Astrocyte of the hippocampus (primary cell): ENCODE data around the gene MUC4.

Source experiments
- DNase-seq: peaks from one replicate; pipeline ENCODE4 v3.0.0; 2011; ENCODE audit warnings: low read depth, low spot score

The MUC4 gene, protein sequence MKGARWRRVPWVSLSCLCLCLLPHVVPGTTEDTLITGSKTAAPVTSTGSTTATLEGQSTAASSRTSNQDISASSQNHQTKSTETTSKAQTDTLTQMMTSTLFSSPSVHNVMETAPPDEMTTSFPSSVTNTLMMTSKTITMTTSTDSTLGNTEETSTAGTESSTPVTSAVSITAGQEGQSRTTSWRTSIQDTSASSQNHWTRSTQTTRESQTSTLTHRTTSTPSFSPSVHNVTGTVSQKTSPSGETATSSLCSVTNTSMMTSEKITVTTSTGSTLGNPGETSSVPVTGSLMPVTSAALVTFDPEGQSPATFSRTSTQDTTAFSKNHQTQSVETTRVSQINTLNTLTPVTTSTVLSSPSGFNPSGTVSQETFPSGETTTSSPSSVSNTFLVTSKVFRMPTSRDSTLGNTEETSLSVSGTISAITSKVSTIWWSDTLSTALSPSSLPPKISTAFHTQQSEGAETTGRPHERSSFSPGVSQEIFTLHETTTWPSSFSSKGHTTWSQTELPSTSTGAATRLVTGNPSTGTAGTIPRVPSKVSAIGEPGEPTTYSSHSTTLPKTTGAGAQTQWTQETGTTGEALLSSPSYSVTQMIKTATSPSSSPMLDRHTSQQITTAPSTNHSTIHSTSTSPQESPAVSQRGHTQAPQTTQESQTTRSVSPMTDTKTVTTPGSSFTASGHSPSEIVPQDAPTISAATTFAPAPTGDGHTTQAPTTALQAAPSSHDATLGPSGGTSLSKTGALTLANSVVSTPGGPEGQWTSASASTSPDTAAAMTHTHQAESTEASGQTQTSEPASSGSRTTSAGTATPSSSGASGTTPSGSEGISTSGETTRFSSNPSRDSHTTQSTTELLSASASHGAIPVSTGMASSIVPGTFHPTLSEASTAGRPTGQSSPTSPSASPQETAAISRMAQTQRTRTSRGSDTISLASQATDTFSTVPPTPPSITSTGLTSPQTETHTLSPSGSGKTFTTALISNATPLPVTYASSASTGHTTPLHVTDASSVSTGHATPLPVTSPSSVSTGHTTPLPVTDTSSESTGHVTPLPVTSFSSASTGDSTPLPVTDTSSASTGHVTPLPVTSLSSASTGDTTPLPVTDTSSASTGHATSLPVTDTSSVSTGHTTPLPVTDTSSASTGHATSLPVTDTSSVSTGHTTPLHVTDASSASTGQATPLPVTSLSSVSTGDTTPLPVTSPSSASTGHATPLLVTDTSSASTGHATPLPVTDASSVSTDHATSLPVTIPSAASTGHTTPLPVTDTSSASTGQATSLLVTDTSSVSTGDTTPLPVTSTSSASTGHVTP (N-terminal part only)

DNA sequence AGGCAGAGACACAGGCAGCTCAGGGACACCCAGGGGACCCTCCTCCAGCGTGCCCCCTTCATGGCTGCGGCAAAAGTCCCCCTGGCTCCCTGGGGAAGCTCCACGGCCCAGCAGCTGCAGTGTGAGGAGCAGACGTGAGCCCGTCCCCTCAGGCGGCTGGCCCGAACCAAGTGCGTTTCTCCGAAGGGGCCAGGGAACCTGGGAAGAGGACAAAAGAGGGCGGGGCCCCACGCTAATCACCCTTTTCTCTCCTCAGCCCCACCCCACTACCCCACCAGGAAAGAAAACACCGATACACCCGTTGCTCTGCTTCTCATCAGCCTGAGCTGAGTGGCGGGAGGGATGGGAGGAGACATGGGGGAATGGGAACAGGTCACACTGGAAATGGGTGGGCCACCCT, at the start of gene MUC4:
Gene MUC4 (minus strand): TSS at position 174 of the 400 bp plus-strand sequence. CDS start 112 bp downstream, at position 62.
- DNase-seq = no peak

DNA sequence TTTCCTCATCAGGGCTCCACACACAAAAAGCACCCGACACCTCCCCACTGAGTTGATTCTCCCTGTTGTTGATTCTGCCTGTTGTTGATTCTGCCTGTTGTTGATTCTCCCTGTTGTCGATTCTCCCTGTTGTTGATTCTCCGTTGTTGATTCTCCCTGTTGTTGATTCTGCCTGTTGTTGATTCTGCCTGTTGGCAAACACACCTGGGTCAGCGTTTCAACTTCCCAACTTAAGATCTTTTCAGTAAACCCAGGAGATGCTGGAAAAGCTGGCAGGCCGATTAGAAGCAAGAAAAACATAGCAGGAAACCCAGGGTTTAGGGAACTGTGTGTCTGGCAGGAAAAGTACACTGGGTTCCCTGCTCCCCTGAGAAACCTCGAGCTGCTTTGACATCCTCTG, 48.7 kb upstream of the MUC4 start:
- DNase-seq = no peak

DNA sequence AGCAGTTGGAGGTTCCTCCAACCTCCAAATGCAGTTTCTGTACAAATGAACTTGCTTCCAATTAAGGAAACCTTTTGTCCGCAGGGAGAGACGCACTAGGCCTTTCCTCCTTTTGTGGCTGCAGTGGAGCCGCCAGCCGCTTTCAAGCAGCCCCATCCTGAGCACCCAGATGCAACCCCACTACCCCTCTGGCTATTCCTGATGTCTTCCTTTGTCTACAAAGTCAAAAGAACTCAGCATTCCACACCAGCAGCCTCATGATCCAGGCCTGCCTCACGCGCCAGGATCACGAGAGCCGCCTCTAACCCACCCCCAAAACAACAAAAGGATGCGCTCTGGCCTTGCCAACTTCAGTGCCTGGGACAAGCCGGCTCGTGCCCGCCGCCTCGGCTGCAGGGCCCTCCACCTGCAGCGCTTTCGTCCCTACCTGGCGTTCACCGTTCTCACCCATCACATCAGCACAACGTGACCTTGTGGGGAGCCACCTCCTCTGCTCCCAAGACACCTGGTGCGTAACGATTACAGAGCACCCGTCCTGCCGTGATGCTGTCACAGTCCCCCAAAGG, 48.2 kb upstream of the MUC4 start:
- DNase-seq = no peak

DNA sequence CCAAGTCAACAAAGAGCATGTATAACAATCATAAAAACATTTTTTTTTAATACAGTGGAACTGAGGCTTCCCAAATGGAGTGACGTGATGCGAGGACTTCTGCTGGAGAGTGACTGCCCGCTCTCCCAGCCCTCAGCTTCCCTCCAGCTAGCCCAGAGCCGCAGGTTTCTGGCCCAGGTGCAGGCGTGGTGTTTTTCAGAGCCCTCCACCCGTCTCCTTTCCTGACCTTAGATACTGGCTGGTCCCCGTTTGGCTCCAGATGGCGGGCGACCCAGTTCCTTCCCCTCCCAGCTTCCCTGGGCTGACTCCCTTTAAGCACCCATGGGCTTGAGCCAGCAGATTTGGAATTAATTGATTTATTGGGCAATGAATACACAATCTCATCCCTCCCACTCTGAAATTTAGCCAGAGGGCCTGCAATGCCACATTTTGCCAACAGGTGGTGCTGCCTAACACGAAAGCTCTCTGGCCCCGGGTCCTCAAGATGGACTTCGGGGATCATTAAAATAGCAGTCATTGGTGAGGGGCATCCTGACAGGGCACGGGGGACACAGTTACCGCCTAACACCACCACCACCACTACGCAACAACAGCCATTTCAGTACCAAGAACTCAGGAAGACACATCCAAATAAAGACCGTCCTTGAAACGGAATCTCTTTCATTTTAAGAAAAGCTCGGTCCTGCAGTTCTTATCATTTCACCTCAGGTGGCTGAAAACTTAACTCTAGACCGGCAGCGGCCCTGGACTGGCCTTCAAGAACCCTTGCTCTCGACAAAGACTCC, 47.5 kb upstream of the MUC4 start:
- peak; percentile 79 for DNase-seq

DNA sequence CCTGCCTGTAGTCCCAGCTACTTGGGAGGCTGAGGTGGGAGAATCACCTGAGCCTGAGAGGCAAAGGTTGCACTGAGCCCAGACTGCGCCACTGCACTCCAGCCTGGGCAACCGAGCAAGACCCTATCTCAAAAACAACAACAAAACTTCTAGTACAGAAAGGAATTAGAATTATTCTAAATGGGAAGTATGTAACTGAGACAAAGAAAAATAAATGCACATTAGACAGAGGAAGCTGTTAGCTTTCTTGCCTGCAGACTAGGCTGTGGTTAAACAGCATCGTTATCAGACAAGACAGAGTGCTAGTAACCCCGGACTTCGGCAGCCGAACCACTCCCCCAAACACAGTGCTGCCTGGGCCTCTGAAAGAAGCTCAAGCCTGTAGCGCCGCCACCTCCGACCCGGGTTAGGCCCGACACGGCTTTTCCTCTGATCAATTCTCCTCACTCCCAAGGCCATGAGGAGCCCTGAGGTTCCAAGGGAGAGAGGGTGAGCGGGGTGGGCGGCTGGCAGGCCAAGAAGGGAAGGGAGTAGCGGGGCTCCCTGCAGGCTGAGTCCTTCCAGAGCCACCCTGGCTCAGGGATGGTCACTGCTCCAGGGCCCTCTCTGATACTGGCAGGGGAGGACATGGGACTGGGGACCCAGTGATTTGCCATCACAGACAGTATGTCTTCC, 44.8 kb upstream of the MUC4 start:
- DNase-seq = no peak

DNA sequence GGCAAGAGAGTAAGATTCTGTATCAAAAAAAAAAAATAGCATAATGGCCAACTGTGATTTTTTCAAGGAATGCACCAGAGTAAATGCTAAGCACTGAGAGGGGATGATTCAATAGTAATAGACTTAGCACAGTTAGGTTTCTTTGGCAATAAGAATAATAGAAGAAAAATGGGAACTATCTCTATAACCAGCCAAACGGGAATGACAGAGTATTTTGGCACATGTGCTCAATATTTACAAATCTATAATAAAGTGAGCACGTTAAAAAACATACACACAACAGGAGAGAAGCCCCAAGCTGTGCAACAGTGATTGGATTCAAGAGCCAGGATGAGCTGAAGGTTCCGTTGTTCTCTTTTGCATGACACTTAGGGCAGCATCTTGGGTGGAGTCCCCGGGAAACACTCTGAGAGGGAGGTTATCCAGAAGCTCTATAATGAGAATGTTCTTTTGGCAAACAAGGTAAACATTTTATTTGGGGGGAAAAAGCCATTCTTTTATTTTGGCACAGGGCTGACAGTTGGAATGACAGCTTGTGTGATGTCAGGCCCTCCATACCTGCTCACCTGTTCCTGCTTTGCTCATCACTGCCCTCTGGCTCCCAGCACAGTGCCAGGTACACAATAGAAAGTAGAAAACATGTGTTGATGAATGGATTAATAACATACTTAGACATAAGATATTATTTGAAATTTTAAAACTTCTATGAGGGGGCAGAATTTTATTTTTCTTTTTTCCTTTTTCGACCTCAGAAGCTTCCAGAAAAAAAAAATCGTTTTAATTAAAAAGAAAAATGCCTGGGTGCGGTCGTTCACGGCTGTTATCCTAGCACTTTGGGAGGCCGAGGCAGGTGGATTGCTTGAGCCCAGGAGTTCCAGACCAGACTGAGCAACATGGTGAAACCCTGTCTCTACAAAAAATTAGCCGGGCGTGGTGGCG, 44.0 kb upstream of the MUC4 start:
- no peak for DNase-seq

DNA sequence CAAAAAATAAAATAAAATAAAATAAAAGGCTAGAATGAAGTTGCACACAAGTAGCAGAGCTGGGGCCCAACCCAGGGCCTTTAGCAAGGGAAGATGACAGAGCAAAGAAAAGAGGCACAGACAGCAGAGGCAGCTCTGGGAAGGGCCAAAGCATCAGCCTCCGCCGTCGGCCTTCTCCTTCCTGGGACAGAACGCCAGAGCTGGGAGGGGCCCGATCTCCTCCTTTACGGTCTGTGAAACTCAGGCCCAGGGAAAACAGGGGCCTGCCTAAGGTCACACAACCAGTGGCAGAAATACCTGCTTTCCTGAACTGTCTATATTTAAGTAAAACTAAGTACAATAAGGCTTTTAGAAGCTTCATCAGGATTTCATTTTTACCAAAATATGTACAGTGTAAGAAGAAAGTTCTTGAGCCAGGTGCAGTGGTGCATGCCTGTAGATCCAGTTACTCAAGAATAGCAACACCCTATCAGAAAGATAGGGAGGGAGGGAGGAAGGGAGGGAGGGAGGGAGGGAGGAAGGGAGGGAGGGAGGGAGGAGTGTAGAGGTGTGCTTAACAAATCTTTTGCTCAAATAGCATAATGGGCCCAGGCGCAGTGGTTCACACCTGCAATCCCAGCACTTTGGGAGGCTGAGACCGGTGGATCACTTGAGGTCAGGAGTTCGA, 43.0 kb upstream of the MUC4 start:
- no peak for DNase-seq

DNA sequence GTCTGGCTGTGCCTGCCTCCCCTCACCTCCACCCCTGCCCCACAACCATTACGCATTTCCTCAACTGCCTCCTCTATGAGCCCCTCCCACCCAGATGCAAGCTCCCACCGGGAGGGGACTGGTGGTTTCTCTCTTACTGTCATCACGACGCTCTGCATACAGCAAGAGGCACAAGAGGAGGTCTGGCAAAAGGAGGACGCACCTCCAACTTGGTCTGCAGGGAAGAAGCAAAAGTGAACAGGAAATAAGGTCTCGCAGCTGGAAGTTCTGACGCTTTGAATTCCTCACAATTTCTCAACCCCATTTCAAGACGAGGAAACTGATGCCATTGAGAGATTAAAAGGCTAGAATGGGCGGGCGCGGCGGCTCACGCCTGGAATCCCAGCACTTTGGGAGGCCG, 42.3 kb upstream of the MUC4 start:
- no peak for DNase-seq

DNA sequence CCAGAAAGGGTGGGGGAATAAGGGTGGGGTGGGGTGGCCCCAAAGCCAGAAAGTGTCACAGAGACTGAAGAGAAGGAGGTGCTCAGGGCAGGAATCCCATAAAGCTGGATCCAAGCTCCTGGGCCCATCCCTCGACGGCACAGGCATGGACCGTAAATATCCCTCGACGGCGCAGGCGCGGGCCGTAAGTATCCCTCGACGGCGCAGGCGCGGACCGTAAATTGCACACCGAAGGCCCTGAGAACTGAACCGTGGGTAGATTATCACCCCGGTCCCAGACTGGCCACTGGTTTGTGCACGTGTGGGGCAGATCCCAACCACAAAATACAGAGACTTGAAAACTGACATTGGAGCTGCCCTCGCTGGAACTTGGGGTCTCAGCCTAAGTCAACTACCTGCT, 41.3 kb upstream of the MUC4 start:
- no peak for DNase-seq

DNA sequence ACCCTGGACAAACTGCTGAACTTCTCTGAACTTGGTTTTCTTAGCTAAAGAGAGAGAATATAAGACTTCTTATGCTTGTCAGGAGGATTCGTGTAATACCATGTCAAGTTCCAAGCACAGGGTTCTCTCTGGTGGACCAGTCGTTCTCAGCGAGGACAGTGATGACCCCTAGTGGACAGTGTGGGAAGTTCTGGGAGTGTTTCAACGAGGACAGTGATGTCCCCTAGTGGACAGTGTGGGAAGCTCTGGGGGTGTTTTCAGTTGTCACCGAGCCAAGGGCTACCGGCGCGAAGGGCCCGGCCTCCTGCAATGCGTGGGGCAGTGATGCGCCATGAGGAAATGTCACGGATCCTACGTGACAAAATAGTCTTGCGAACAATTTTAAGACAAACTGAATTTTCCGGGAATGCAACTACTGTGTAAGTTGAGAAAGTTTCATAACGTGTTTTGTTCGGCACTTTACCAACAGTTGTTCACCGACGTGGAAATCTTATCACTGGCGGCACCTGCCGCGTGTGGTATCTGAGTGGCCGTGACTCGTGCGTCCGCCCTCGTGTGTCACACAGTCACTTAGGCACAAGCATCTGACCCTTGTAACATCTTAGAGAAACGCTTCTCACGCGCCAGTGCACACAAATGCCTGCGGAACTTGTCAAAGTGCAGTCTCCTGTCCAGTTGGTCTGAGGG, 39.3 kb upstream of the MUC4 start:
- DNase-seq = peak; percentile 95

DNA sequence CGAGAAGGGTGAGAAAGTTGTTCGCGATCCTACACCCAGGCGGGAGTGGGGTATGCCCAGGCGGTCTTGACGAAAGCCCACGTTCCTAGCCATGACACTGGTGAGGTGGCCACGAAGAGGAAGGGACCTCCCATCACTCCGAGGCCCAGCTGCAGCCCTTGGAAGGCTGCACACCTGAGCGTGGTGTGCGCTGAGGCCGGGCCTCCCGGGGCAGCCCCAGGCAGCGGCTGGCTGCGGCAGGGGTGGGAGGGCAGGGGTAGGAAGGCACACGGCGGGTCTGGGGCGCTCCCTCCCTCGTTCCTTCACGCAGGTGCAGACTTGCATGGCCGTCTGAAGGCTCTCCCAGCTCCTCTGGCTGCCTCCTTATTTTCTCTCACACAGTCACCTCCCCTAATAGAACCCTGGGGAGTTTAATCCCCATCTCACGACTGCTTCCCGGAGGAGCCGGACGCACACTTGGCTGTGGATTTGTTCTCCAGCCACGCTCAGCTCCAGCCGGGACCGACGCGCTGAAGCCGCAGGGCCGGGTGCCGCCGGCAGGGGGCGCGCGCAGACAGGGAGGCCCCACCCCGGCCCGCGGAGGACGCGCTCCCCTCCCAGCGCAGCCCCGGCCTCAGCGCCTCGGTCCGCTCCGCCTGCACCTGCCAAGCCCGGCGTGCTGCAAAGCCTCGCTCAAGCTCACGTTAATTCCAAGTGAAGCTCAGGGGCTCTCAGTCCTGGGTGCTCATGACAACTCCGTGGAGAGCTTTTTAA, 37.8 kb upstream of the MUC4 start:
- no peak for DNase-seq

DNA sequence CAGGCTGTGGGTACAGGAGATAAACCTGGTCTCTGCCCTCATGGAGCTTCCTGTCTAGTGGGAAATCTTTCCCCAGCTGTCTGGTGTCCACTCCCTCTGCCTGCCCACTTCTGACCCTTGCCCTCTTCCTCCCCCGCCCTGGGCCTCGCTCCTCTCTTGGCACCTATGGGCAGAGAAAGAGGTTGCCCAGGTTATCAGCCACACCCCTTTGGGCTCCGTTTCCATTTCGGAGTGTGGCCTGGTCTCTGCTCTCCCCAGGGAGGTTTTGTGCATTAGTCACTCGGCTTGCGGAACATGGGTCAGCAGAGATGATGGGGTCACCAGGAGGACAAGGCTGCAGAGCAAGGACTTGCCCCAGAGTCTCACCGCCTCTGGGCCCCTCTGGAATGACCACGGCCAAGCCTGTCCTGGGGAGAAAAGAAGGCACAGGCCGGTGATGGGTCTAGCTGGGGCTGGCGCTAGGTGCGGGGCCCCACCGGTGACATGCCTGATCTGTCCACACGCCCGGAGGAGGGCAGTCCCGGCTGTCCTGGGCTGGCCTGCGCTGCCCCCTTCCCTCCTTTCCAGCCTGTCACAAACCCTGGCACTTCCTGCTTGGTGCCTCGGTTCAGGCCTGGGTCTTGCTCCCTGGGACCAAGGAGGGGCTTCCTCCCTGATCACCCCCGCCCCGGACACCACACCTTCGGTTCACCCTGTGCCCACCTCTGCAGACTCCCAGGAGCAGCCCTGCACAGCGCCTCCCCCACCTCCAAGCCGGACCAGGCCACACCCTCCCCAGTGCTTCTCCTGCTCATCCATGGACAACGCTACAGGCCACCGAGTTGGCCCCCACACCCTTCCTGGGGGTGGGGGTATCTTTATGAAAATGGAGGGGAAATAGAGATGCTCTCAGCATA, 35.6 kb upstream of the MUC4 start:
- peak; percentile 80 for DNase-seq

DNA sequence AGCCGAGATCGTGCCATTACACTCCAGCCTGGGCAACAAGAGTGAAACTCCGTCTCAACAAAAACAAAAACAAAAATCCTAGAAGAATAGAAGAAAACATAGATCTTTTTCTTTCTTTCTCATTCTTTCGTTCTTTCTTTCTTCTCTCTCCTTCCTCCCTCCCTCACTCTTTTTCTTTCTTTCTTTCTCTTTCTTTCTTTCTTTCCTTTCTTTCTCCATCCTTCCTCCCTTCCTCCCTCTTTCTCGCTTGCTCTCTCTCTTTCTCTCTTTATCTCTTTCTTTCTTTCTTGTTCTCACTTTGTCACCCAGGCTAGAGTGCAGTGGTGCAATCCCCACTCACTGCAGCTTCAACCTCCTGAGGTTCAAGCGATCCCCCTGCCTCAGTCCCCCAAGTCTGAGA, 33.8 kb upstream of the MUC4 start:
- DNase-seq = no peak

DNA sequence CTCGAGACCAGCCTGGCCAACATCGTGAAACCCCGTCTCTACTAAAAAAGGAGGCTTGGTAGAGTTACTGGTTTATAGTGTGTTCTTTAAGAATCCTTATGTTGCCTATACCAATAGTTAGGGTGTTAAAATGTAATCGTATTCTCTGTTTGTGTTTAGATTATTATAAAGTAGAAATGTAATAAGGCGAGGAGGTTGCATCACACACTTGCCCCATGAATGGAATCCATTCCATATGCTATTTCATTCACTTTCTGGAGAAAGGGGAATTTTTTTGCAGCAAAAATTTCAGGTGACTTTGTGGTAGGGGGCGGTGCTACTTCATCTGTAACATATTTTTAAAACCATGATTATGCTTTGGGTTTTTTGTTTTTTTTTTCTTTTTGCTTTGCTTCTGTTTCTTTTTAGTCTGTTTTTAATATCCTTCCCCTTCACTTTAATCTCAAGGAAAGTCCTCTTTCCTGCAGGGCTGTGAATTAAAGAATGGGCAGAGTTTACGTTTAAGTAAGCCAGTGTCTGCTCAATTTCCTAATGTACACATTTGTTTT, 33.0 kb upstream of the MUC4 start:
- no peak for DNase-seq

DNA sequence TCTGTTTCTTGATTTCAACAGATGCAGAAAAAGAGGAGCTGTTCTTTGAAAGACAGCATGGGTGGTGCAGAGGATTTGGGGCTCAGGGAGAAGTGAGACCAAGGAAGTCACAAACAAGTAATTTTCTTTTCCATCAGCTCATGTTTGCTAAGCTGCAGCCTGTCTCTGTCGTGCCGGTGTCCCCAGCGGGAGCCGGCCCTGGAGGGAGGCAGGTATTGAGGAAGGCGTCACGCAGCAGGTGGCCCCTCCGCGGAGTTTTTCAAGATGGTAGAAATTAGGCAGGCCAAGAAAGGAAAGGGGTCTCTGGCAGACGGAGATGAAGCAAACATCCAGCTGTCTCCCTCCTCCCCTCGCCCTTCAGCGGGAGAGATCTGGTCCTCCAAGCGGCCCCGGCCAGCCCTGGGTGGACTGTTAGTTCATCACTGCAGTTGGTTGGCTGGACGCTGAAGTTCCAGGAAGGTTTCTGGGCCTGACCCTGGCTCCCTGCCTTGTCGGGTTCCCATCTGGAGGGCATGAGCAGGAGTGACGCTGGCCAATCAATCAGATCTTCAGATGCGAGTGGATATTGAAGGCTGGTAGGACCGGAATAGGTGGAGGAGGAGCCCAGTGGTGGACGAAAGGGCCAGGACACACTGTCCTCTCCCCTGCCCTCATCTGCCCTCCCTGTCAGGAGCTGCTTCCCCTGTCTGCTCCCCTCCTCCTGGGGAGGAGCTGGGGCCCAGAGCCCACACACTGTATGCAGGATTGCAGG, 27.7 kb upstream of the MUC4 start:
- DNase-seq = no peak
